Loucy (cell line): ENCODE data around the gene MAPT.

Source experiments
- EZH2phosphoT487 ChIP-seq: fragments of 200-600 bp; IDR thresholded peaks from 2 replicates; pipeline ENCODE4 v1.6.1; 2018; ENCODE audit warnings: antibody characterized with exemption, mild to moderate bottlenecking, moderate library complexity, borderline replicate concordance
- TF ChIP-seq, protein P1 (sequence below): fragments of 200-600 bp; sonication (generic); conservative IDR thresholded peaks from 2 replicates; pipeline ENCODE4 v1.5.1; 2014; ENCODE audit warnings: mild to moderate bottlenecking, antibody characterized with exemption, low read length

DNA sequence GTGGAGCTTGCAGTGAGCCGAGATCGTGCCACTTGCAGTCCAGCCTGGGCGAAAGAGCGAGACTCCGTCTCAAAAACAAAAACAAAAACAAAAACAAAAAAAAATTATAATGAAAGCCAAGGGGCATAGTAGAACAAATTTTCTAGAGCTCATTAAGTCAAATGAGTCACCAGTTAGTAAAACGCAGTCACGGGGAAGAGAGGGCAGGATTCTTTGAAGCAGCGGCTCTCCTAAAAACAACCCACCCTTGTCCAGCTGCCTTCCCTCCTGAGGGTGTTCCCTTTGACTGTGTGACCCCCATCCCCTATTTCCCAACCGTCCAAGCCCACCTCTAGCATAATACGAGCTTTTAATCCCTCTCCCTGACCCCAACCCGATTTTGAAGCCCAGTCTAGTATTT, 60.6 kb downstream of the MAPT start:
- TF ChIP-seq, protein P1, sequence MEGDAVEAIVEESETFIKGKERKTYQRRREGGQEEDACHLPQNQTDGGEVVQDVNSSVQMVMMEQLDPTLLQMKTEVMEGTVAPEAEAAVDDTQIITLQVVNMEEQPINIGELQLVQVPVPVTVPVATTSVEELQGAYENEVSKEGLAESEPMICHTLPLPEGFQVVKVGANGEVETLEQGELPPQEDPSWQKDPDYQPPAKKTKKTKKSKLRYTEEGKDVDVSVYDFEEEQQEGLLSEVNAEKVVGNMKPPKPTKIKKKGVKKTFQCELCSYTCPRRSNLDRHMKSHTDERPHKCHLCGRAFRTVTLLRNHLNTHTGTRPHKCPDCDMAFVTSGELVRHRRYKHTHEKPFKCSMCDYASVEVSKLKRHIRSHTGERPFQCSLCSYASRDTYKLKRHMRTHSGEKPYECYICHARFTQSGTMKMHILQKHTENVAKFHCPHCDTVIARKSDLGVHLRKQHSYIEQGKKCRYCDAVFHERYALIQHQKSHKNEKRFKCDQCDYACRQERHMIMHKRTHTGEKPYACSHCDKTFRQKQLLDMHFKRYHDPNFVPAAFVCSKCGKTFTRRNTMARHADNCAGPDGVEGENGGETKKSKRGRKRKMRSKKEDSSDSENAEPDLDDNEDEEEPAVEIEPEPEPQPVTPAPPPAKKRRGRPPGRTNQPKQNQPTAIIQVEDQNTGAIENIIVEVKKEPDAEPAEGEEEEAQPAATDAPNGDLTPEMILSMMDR, result no peak
- TF ChIP-seq EZH2phosphoT487, result no peak
